Measurements from ENCODE around the gene FOSL2. TPM values are rescaled to one million over a fixed set of nuclear protein-coding genes. Genes with fewer than 3 reads are reported as not detected.

The FOSL2 gene
- total RNA-seq, 1 experiment from 2014 or later, result 0.30 TPM

- H3K4me3 ChIP-seq (ENCODE audit: low read length), result no peak overlapping the region
- H4K20me1 ChIP-seq (ENCODE audit: insufficient read depth, low read depth, low read length), result no peaks in the 10 kb centered on the region
- H3K27ac ChIP-seq (ENCODE audit: low read length), result no peak overlapping the region
- no peak for DNase-seq
- no peak overlapping the region for H2AFZ ChIP-seq (ENCODE audit: low read length)
- no peak overlapping the region for H3K9ac ChIP-seq (ENCODE audit: low read length)
- H3K9me3 ChIP-seq (ENCODE audit: low read length), result no peaks in the 10 kb centered on the region
- H3K79me2 ChIP-seq (ENCODE audit: low read length), result no peaks in the 10 kb centered on the region
- no peaks in the 10 kb centered on the region for H3K9me2 ChIP-seq (replicated peaks; ENCODE audit: insufficient read depth, low read length)
- no peaks in the 10 kb centered on the region for H3K36me3 ChIP-seq (ENCODE audit: insufficient read depth, low read length)
- H3K4me2 ChIP-seq (ENCODE audit: low read depth, low read length, poor library complexity, severe bottlenecking), result no peak overlapping the region
- no peaks in the 10 kb centered on the region for H3K4me1 ChIP-seq (ENCODE audit: low read length)
- H3K27me3 ChIP-seq (ENCODE audit: low read length), result no peaks in the 10 kb centered on the region
These were observed 45.1 kb upstream of the FOSL2 start for GRCh38 chr2:28347596-28347995.

- Histone ChIP-seq H3K79me2 (ENCODE audit: low read length) (no peaks in the 10 kb centered on the region), H3K9me2 (replicated peaks; ENCODE audit: insufficient read depth, low read length) (no peaks in the 10 kb centered on the region), H3K27me3 (ENCODE audit: low read length) (no peaks in the 10 kb centered on the region), H3K4me3 (ENCODE audit: low read length) (no peak overlapping the region), H3K4me1 (ENCODE audit: low read length) (no peaks in the 10 kb centered on the region), H3K9me3 (ENCODE audit: low read length) (no peaks in the 10 kb centered on the region), H4K20me1 (ENCODE audit: insufficient read depth, low read depth, low read length) (no peaks in the 10 kb centered on the region), H3K4me2 (ENCODE audit: low read depth, low read length, poor library complexity, severe bottlenecking) (no peak overlapping the region), H3K36me3 (ENCODE audit: insufficient read depth, low read length) (no peaks in the 10 kb centered on the region), H3K9ac (ENCODE audit: low read length) (no peak overlapping the region), H3K27ac (ENCODE audit: low read length) (no peak overlapping the region), H2AFZ (ENCODE audit: low read length) (no peak overlapping the region)
- DNase-seq, result no peak
These were observed 44.5 kb upstream of the FOSL2 start for GRCh38 chr2:28348149-28348567.

- H3K4me3 ChIP-seq (ENCODE audit: low read length), result no peak overlapping the region
- H3K27me3 ChIP-seq (ENCODE audit: low read length), result no peaks in the 10 kb centered on the region
- H3K9me2 ChIP-seq (replicated peaks; ENCODE audit: insufficient read depth, low read length), result no peaks in the 10 kb centered on the region
- H3K27ac ChIP-seq (ENCODE audit: low read length), result no peak overlapping the region
- no peak for DNase-seq
- H3K9ac ChIP-seq (ENCODE audit: low read length), result no peak overlapping the region
- no peaks in the 10 kb centered on the region for H3K4me1 ChIP-seq (ENCODE audit: low read length)
- no peak overlapping the region for H3K4me2 ChIP-seq (ENCODE audit: low read depth, low read length, poor library complexity, severe bottlenecking)
- H3K79me2 ChIP-seq (ENCODE audit: low read length), result no peaks in the 10 kb centered on the region
- no peak overlapping the region for H2AFZ ChIP-seq (ENCODE audit: low read length)
- no peaks in the 10 kb centered on the region for H3K9me3 ChIP-seq (ENCODE audit: low read length)
- no peaks in the 10 kb centered on the region for H3K36me3 ChIP-seq (ENCODE audit: insufficient read depth, low read length)
- no peaks in the 10 kb centered on the region for H4K20me1 ChIP-seq (ENCODE audit: insufficient read depth, low read depth, low read length)
These were observed 43.7 kb upstream of the FOSL2 start for GRCh38 chr2:28348921-28349320.

- Histone ChIP-seq H3K4me2 (ENCODE audit: low read depth, low read length, poor library complexity, severe bottlenecking) (no peak overlapping the region), H3K4me3 (ENCODE audit: low read length) (no peak overlapping the region), H3K79me2 (ENCODE audit: low read length) (no peaks in the 10 kb centered on the region), H4K20me1 (ENCODE audit: insufficient read depth, low read depth, low read length) (no peaks in the 10 kb centered on the region), H3K27ac (ENCODE audit: low read length) (no peak overlapping the region), H3K9ac (ENCODE audit: low read length) (no peak overlapping the region), H3K4me1 (ENCODE audit: low read length) (no peaks in the 10 kb centered on the region), H3K9me3 (ENCODE audit: low read length) (no peaks in the 10 kb centered on the region), H3K36me3 (ENCODE audit: insufficient read depth, low read length) (no peaks in the 10 kb centered on the region), H3K27me3 (ENCODE audit: low read length) (no peaks in the 10 kb centered on the region), H3K9me2 (replicated peaks; ENCODE audit: insufficient read depth, low read length) (no peaks in the 10 kb centered on the region), H2AFZ (ENCODE audit: low read length) (no peak overlapping the region)
- DNase-seq, result no peak
These were observed 43.0 kb upstream of the FOSL2 start for GRCh38 chr2:28349546-28350165.

- H3K27ac ChIP-seq (ENCODE audit: low read length), result no peak overlapping the region
- H3K9ac ChIP-seq (ENCODE audit: low read length), result no peak overlapping the region
- no peaks in the 10 kb centered on the region for H3K27me3 ChIP-seq (ENCODE audit: low read length)
- H3K9me2 ChIP-seq (replicated peaks; ENCODE audit: insufficient read depth, low read length), result no peaks in the 10 kb centered on the region
- no peaks in the 10 kb centered on the region for H3K36me3 ChIP-seq (ENCODE audit: insufficient read depth, low read length)
- H2AFZ ChIP-seq (ENCODE audit: low read length), result no peak overlapping the region
- no peaks in the 10 kb centered on the region for H3K4me1 ChIP-seq (ENCODE audit: low read length)
- no peak for DNase-seq
- no peaks in the 10 kb centered on the region for H3K9me3 ChIP-seq (ENCODE audit: low read length)
- H3K4me2 ChIP-seq (ENCODE audit: low read depth, low read length, poor library complexity, severe bottlenecking), result no peak overlapping the region
- H3K79me2 ChIP-seq (ENCODE audit: low read length), result no peaks in the 10 kb centered on the region
- no peaks in the 10 kb centered on the region for H4K20me1 ChIP-seq (ENCODE audit: insufficient read depth, low read depth, low read length)
- no peak overlapping the region for H3K4me3 ChIP-seq (ENCODE audit: low read length)
These were observed 42.5 kb upstream of the FOSL2 start for GRCh38 chr2:28350196-28350595.

GRCh38 chr2:28350791-28351285 lies 41.8 kb upstream of the FOSL2 start:
- no peak overlapping the region for H2AFZ ChIP-seq (ENCODE audit: low read length)
- H3K79me2 ChIP-seq (ENCODE audit: low read length), result no peaks in the 10 kb centered on the region
- DNase-seq, result no peak
- no peak overlapping the region for H3K9ac ChIP-seq (ENCODE audit: low read length)
- H3K9me2 ChIP-seq (replicated peaks; ENCODE audit: insufficient read depth, low read length), result no peaks in the 10 kb centered on the region
- no peaks in the 10 kb centered on the region for H3K27me3 ChIP-seq (ENCODE audit: low read length)
- no peak overlapping the region for H3K4me2 ChIP-seq (ENCODE audit: low read depth, low read length, poor library complexity, severe bottlenecking)
- H4K20me1 ChIP-seq (ENCODE audit: insufficient read depth, low read depth, low read length), result no peaks in the 10 kb centered on the region
- H3K9me3 ChIP-seq (ENCODE audit: low read length), result no peaks in the 10 kb centered on the region
- H3K36me3 ChIP-seq (ENCODE audit: insufficient read depth, low read length), result no peaks in the 10 kb centered on the region
- no peaks in the 10 kb centered on the region for H3K4me1 ChIP-seq (ENCODE audit: low read length)
- no peak overlapping the region for H3K4me3 ChIP-seq (ENCODE audit: low read length)
- no peak overlapping the region for H3K27ac ChIP-seq (ENCODE audit: low read length)

GRCh38 chr2:28351621-28352020 lies 41.0 kb upstream of the FOSL2 start:
- no peak overlapping the region for H3K4me2 ChIP-seq (ENCODE audit: low read depth, low read length, poor library complexity, severe bottlenecking)
- no peaks in the 10 kb centered on the region for H4K20me1 ChIP-seq (ENCODE audit: insufficient read depth, low read depth, low read length)
- H3K9me3 ChIP-seq (ENCODE audit: low read length), result no peaks in the 10 kb centered on the region
- no peaks in the 10 kb centered on the region for H3K79me2 ChIP-seq (ENCODE audit: low read length)
- no peaks in the 10 kb centered on the region for H3K9me2 ChIP-seq (replicated peaks; ENCODE audit: insufficient read depth, low read length)
- no peak overlapping the region for H2AFZ ChIP-seq (ENCODE audit: low read length)
- H3K27ac ChIP-seq (ENCODE audit: low read length), result no peak overlapping the region
- H3K4me3 ChIP-seq (ENCODE audit: low read length), result no peak overlapping the region
- no peak overlapping the region for H3K9ac ChIP-seq (ENCODE audit: low read length)
- DNase-seq, result no peak
- no peaks in the 10 kb centered on the region for H3K4me1 ChIP-seq (ENCODE audit: low read length)
- no peaks in the 10 kb centered on the region for H3K27me3 ChIP-seq (ENCODE audit: low read length)
- no peaks in the 10 kb centered on the region for H3K36me3 ChIP-seq (ENCODE audit: insufficient read depth, low read length)

GRCh38 chr2:28352104-28352503 lies 40.6 kb upstream of the FOSL2 start:
- H3K79me2 ChIP-seq (ENCODE audit: low read length), result no peaks in the 10 kb centered on the region
- H3K36me3 ChIP-seq (ENCODE audit: insufficient read depth, low read length), result no peaks in the 10 kb centered on the region
- no peaks in the 10 kb centered on the region for H3K9me2 ChIP-seq (replicated peaks; ENCODE audit: insufficient read depth, low read length)
- no peak overlapping the region for H3K9ac ChIP-seq (ENCODE audit: low read length)
- H3K4me1 ChIP-seq (ENCODE audit: low read length), result no peaks in the 10 kb centered on the region
- H3K4me2 ChIP-seq (ENCODE audit: low read depth, low read length, poor library complexity, severe bottlenecking), result no peak overlapping the region
- no peaks in the 10 kb centered on the region for H3K27me3 ChIP-seq (ENCODE audit: low read length)
- H2AFZ ChIP-seq (ENCODE audit: low read length), result no peak overlapping the region
- H3K4me3 ChIP-seq (ENCODE audit: low read length), result no peak overlapping the region
- H3K27ac ChIP-seq (ENCODE audit: low read length), result no peak overlapping the region
- DNase-seq, result no peak
- no peaks in the 10 kb centered on the region for H4K20me1 ChIP-seq (ENCODE audit: insufficient read depth, low read depth, low read length)
- no peaks in the 10 kb centered on the region for H3K9me3 ChIP-seq (ENCODE audit: low read length)
